GM21515 (cell line): ENCODE measurements around the gene FAM117B.
"Not testable (repeated sequence)": the region's sequence is repeated elsewhere in the genome, so short reads cannot be mapped to it uniquely, and the experiment has no call there.

ENCODE experiments used
- ATAC-seq: cut with Tn5 transposase; IDR thresholded peaks from one replicate; pipeline ENCODE4 v1.9.1; 2021; ENCODE audit not compliant: unreplicated experiment

The FAM117B gene

GRCh38 chr2:202636213-202636513 lies 1.4 kb downstream of the FAM117B start:
- ATAC-seq = no peak

- ATAC-seq = no peak
Measured at GRCh38 chr2:202638721-202639120, 4.0 kb downstream of the FAM117B start.

- no peak for ATAC-seq
Measured at GRCh38 chr2:202639231-202639630, 4.5 kb downstream of the FAM117B start.

GRCh38 chr2:202642567-202642966 lies 7.8 kb downstream of the FAM117B start:
- no peak for ATAC-seq

- ATAC-seq = no peak
Measured at GRCh38 chr2:202643012-202643858, 8.5 kb downstream of the FAM117B start.

GRCh38 chr2:202652119-202652518 lies 17.4 kb downstream of the FAM117B start:
- no peak for ATAC-seq

GRCh38 chr2:202653890-202654289 lies 19.1 kb downstream of the FAM117B start:
- no peak for ATAC-seq

GRCh38 chr2:202657876-202658275 lies 23.1 kb downstream of the FAM117B start:
- no peak for ATAC-seq

- no peak for ATAC-seq
Measured at GRCh38 chr2:202660796-202661195, 26.0 kb downstream of the FAM117B start.

GRCh38 chr2:202669841-202670240 lies 35.1 kb downstream of the FAM117B start:
- no peak for ATAC-seq

GRCh38 chr2:202671317-202672035 lies 36.7 kb downstream of the FAM117B start:
- no peak for ATAC-seq

GRCh38 chr2:202675097-202675496 lies 40.3 kb downstream of the FAM117B start:
- ATAC-seq = not testable (repeated sequence)

GRCh38 chr2:202679980-202680379 lies 45.2 kb downstream of the FAM117B start:
- ATAC-seq = no peak

GRCh38 chr2:202680512-202680911 lies 45.7 kb downstream of the FAM117B start:
- no peak for ATAC-seq

- no peak for ATAC-seq
Measured at GRCh38 chr2:202681688-202682205, 47.0 kb downstream of the FAM117B start.

GRCh38 chr2:202682274-202682673 lies 47.5 kb downstream of the FAM117B start:
- ATAC-seq = no peak

GRCh38 chr2:202687276-202687675 lies 52.5 kb downstream of the FAM117B start:
- ATAC-seq = no peak

- ATAC-seq = no peak
Measured at GRCh38 chr2:202689459-202689858, 54.7 kb downstream of the FAM117B start.

- ATAC-seq = no peak
Measured at GRCh38 chr2:202689898-202690297, 55.1 kb downstream of the FAM117B start.

GRCh38 chr2:202690321-202690900 lies 55.6 kb downstream of the FAM117B start:
- no peak for ATAC-seq

GRCh38 chr2:202693503-202693902 lies 58.7 kb downstream of the FAM117B start:
- no peak for ATAC-seq

- no peak for ATAC-seq
Measured at GRCh38 chr2:202695166-202695565, 60.4 kb downstream of the FAM117B start.
